CD14-positive monocyte (primary cell): ENCODE data around the gene UAP1L1. TPM values are rescaled to one million over a fixed set of nuclear protein-coding genes. Genes with fewer than 3 reads are reported as not detected.

Experiments used
- DNase-seq, 3 donors: peaks; one replicate each; pipeline ENCODE4 v3.0.0-alpha.2; 2011 to 2022
- H2AFZ ChIP-seq: 2 replicates; pipeline ENCODE4 v1.6.0; 2012; ENCODE audit warnings: mild to moderate bottlenecking, low read depth, low read length, inconsistent platforms; ENCODE audit not compliant: insufficient read depth, poor library complexity, severe bottlenecking
- H3K27ac ChIP-seq, 2 donors: 1 replicate in 1 of 2; 2 replicates in 1 of 2; pipeline ENCODE4 v1.5.1; 2012 to 2013; ENCODE audit warnings: low read length in 2 of 2, control low read depth in 1 of 2, inconsistent platforms in 1 of 2, low read depth in 1 of 2, mild to moderate bottlenecking in 1 of 2
- H3K27me3 ChIP-seq, 2 donors: one replicate each; pipeline versions ENCODE4 v1.6.0 to v1.6.1; 2011 to 2013; ENCODE audit warnings: low read length in 2 of 2; ENCODE audit not compliant: control insufficient read depth in 2 of 2, insufficient read depth in 2 of 2
- H3K36me3 ChIP-seq, 2 donors: replicated peaks in 1 of 2; 1 replicate in 1 of 2; 2 replicates in 1 of 2; pipeline versions ENCODE4 v1.5.1 to v1.6.1; 2012 to 2013; ENCODE audit warnings: low read length in 2 of 2, control low read depth in 1 of 2, inconsistent platforms in 1 of 2, mild to moderate bottlenecking in 1 of 2; ENCODE audit not compliant: insufficient read depth in 2 of 2, control insufficient read depth in 1 of 2
- H3K4me1 ChIP-seq, 2 donors: 1 replicate in 1 of 2; 2 replicates in 1 of 2; pipeline versions ENCODE4 v1.5.1 to v1.6.1; 2012 to 2013; ENCODE audit warnings: low read length in 2 of 2, control low read depth in 1 of 2, inconsistent platforms in 1 of 2, mild to moderate bottlenecking in 1 of 2, moderate library complexity in 1 of 2; ENCODE audit not compliant: insufficient read depth in 2 of 2, control insufficient read depth in 1 of 2
- H3K4me2 ChIP-seq: replicated peaks from 2 replicates; pipeline ENCODE3; 2012; ENCODE audit warnings: low read length, moderate library complexity, mild to moderate bottlenecking; ENCODE audit not compliant: poor library complexity, severe bottlenecking; ENCODE audit errors: extremely low read depth
- H3K4me3 ChIP-seq, 3 experiments: fragments of 200-600 bp in 1 of 3; sonication (generic) in 1 of 3; replicated peaks in 1 of 3; 1 replicate in 2 of 3; 2 replicates in 1 of 3; pipeline ENCODE4 v1.5.1; 2011 to 2013; ENCODE audit warnings: low read length in 3 of 3, mild to moderate bottlenecking in 3 of 3, control low read depth in 2 of 3, low read depth in 2 of 3, inconsistent platforms in 1 of 3, moderate library complexity in 1 of 3
- H3K79me2 ChIP-seq: 2 replicates; pipeline ENCODE4 v1.6.0; 2012; ENCODE audit warnings: mild to moderate bottlenecking, control low read depth, inconsistent platforms, low read length, moderate library complexity; ENCODE audit not compliant: insufficient read depth
- H3K9ac ChIP-seq: 2 replicates; pipeline ENCODE4 v1.6.0; 2017; ENCODE audit warnings: low read length, mild to moderate bottlenecking; ENCODE audit not compliant: insufficient read depth, poor library complexity, severe bottlenecking
- H3K9me3 ChIP-seq, 2 donors: replicated peaks in 1 of 2; 1 replicate in 1 of 2; 2 replicates in 1 of 2; pipeline versions ENCODE4 v1.5.1 to v1.6.1; 2012 to 2013; ENCODE audit warnings: low read length in 2 of 2, control low read depth in 1 of 2; ENCODE audit not compliant: control insufficient read depth in 1 of 2, insufficient read depth in 1 of 2
- H4K20me1 ChIP-seq: 2 replicates; pipeline ENCODE4 v1.6.0; 2012; ENCODE audit warnings: mild to moderate bottlenecking, low read length, control low read depth, moderate library complexity; ENCODE audit not compliant: insufficient read depth
- H3K27ac Mint-ChIP-seq, 7 donors: one replicate each; pipeline ENCODE4 v1.8.0; 2020; ENCODE audit warnings: mild to moderate bottlenecking in 7 of 7, mixed read lengths in 7 of 7, moderate library complexity in 6 of 7, inconsistent platforms in 2 of 7
- H3K27me3 Mint-ChIP-seq, 3 donors: one replicate each; pipeline ENCODE4 v1.8.0; 2021 to 2022; ENCODE audit warnings: low read depth in 3 of 3, mild to moderate bottlenecking in 3 of 3, mixed read lengths in 3 of 3, moderate library complexity in 3 of 3, inconsistent platforms in 1 of 3
- H3K36me3 Mint-ChIP-seq, 2 donors: one replicate each; pipeline ENCODE4 v1.8.0; 2020; ENCODE audit warnings: mixed read lengths in 2 of 2, inconsistent platforms in 1 of 2, mild to moderate bottlenecking in 1 of 2
- H3K4me1 Mint-ChIP-seq: one replicate; pipeline ENCODE4 v1.8.0; 2020; ENCODE audit warnings: mild to moderate bottlenecking, mixed read lengths
- H3K4me3 Mint-ChIP-seq, 2 donors: one replicate each; pipeline ENCODE4 v1.8.0; 2020; ENCODE audit warnings: mild to moderate bottlenecking in 2 of 2, mixed read lengths in 2 of 2, moderate library complexity in 1 of 2
- H3K9me3 Mint-ChIP-seq, 7 donors: one replicate each; pipeline ENCODE4 v1.8.0; 2020 to 2022; ENCODE audit warnings: mixed read lengths in 7 of 7, mild to moderate bottlenecking in 6 of 7, moderate library complexity in 6 of 7, inconsistent platforms in 2 of 7
- WGBS: methylation state at CpG from one replicate; pipeline ENCODE4 v1.1.5; 2013; ENCODE audit warnings: missing lambda C conversion rate; ENCODE audit not compliant: insufficient coverage; 5-methylcytosine and 5-hydroxymethylcytosine counted together
- intact Hi-C, 2 donors: fragments of 100-400 bp; cut with micrococcal nuclease; formaldehyde crosslinking; loops; one replicate each; pipeline versions ENCODE4 v1.15.0 to v1.15.1; 2023
- polyA plus RNA-seq, 3 donors: library from polyadenylated mRNA; depleted of rRNA in 1 of 3; unstranded in 2 of 3; stranded (reverse) in 1 of 3; fragments of 300-500 nt in 2 of 3; fragments of >200 nt in 1 of 3; fragmentation: Illumina TruSeq in 2 of 3; gene quantifications; 1 replicate in 2 of 3; 2 replicates in 1 of 3; pipeline ENCODE4 v1.2.3, GENCODE V29; 2012 to 2021
- TF ChIP-seq, protein P1 (sequence below): fragments of 200-600 bp; IDR thresholded peaks from one replicate; pipeline ENCODE4 v1.8.0; 2022; ENCODE audit warnings: antibody characterized with exemption, mild to moderate bottlenecking

UAP1L1 gene
- polyA plus RNA-seq, 3 donors: 5.7 to 16.7 (median 14.8) TPM

DNA sequence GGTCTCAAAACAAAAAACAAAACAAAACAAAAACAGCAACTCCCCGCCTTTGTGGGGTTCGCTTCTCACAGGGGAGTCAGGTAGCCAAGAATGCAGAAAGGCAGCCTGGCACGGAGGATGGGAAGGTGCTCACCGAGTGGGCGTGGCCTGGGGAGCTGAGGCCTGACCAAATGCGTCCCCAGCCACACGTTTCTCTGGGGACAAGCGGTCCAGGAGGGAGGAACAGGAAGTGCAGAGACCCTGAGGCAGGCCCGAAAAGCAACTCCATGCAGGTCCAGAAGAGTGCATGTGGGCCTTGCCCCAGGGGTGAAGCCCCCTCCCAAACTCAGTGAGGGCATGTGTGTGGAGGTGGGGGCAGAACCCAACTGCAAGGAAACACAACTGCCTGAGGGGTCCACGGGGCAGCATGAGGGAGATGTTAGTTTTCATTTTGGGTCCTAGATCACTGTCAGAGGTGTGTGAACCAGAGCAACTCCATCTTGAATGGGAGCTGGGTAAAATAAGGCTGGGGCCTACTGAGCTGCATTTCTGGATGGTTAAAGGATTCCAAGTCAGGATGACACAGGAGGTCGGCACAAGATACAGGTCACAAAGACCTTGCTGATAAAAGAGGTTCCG is 2.6 kb upstream of the UAP1L1 start:
- no peak overlapping the region for H2AFZ ChIP-seq
- TF ChIP-seq, protein P1, sequence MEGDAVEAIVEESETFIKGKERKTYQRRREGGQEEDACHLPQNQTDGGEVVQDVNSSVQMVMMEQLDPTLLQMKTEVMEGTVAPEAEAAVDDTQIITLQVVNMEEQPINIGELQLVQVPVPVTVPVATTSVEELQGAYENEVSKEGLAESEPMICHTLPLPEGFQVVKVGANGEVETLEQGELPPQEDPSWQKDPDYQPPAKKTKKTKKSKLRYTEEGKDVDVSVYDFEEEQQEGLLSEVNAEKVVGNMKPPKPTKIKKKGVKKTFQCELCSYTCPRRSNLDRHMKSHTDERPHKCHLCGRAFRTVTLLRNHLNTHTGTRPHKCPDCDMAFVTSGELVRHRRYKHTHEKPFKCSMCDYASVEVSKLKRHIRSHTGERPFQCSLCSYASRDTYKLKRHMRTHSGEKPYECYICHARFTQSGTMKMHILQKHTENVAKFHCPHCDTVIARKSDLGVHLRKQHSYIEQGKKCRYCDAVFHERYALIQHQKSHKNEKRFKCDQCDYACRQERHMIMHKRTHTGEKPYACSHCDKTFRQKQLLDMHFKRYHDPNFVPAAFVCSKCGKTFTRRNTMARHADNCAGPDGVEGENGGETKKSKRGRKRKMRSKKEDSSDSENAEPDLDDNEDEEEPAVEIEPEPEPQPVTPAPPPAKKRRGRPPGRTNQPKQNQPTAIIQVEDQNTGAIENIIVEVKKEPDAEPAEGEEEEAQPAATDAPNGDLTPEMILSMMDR: no peak
- H3K9me3 ChIP-seq: no peaks in the 10 kb centered on the region
- H3K9me3 Mint-ChIP-seq: peaks cover 0 to 4% (median 2%) of the 10 kb centered on the region in 7 donors
- peak overlapping the region in 1 of 2 donors; percentile 39 for H3K4me3 Mint-ChIP-seq
- DNase-seq: no peak
- 76% methylated on average over 9 of the region's 12 CpGs for WGBS
- no peak overlapping the region for H3K4me3 ChIP-seq
- H3K4me1 Mint-ChIP-seq: peaks cover 64% of the 10 kb centered on the region
- H3K36me3 Mint-ChIP-seq: peaks cover 4 to 13% of the 10 kb centered on the region in 2 donors
- H3K4me1 ChIP-seq: peaks cover 36 to 75% of the 10 kb centered on the region in 2 donors
- H3K27ac ChIP-seq: peak overlapping the region in 1 of 2 donors; percentile 87
- peaks cover 0 to 3% (median 0%) of the 10 kb centered on the region in 3 donors for H3K27me3 Mint-ChIP-seq
- no peak overlapping the region for H3K9ac ChIP-seq
- peaks cover 6 to 7% of the 10 kb centered on the region in 2 donors for H3K36me3 ChIP-seq
- no peaks in the 10 kb centered on the region for H3K79me2 ChIP-seq
- intact Hi-C loops: no loop called here
- peak overlapping the region; percentile 89 to 96 (median 93) for H3K27ac Mint-ChIP-seq
- H3K27me3 ChIP-seq: no peaks in the 10 kb centered on the region
- peaks cover 17% of the 10 kb centered on the region for H4K20me1 ChIP-seq
- H3K4me2 ChIP-seq: no peak overlapping the region

DNA sequence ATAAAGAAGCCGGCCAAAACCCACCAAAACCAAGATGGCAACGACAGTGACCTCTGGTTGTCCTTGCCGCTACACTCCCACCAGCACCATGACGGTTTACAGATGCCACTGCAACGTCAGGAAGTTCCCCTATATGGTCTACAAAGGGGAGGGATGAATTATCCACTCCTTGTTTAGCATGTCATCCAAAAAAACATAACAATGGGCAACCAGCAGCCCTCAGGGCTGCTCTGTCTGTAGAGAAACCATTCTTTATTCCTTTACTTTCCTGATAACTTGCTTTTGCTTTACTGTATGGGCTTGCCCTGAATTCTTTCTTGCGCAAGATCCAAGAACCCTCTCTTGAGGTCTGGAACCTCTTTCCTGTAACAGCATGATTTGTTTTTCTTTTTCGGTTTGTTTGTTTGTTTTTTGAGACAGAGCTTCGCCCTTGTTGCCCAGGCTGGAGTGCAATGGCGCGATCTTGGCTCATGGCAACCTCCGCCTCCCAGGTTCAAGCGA is 2.0 kb upstream of the UAP1L1 start:
- Mint-ChIP-seq H3K36me3 (peaks cover 8 to 19% of the 10 kb centered on the region in 2 donors), H3K27ac (peak overlapping the region; percentile 89 to 96 (median 93)), H3K27me3 (peaks cover 0 to 3% (median 0%) of the 10 kb centered on the region in 3 donors), H3K9me3 (peaks cover 0 to 4% (median 2%) of the 10 kb centered on the region in 7 donors), H3K4me1 (peaks cover 67% of the 10 kb centered on the region), H3K4me3 (peak overlapping the region in 1 of 2 donors; percentile 16)
- H3K79me2 ChIP-seq: no peaks in the 10 kb centered on the region
- no peaks in the 10 kb centered on the region for H3K27me3 ChIP-seq
- no peaks in the 10 kb centered on the region for H3K9me3 ChIP-seq
- no peak overlapping the region for H3K4me3 ChIP-seq
- intact Hi-C loops: no loop called here
- H3K4me2 ChIP-seq: no peak overlapping the region
- H3K36me3 ChIP-seq: peaks cover 12% of the 10 kb centered on the region in 2 donors
- no peak overlapping the region for H3K9ac ChIP-seq
- peaks cover 30 to 75% of the 10 kb centered on the region in 2 donors for H3K4me1 ChIP-seq
- H3K27ac ChIP-seq: peak overlapping the region in 1 of 2 donors; percentile 87
- TF ChIP-seq, protein P1: no peak
- no peak overlapping the region for H2AFZ ChIP-seq
- no CpG with 5 or more reads among the region's 12 CpGs for WGBS
- peaks cover 20% of the 10 kb centered on the region for H4K20me1 ChIP-seq
- DNase-seq: peak in 2 of 3 donors; percentile 47 to 48
